GM18909 (cell line): ENCODE results near the gene DENND4C.
A peak's percentile ranks its signal among the peaks of the same experiment; 100 is the strongest.
"Not testable (repeated sequence)": the region's sequence is repeated elsewhere in the genome, so short reads cannot be mapped to it uniquely, and the experiment has no call there.

Experiments
- ATAC-seq: cut with Tn5 transposase; IDR thresholded peaks from one replicate; pipeline ENCODE4 v1.9.1; 2021; ENCODE audit warnings: mild to moderate bottlenecking; ENCODE audit not compliant: unreplicated experiment, poor library complexity

Gene DENND4C

GRCh38 chr9:19221326-19221725 lies 9.2 kb upstream of the DENND4C start:
- no peak for ATAC-seq

- ATAC-seq: no peak
These were observed 6.8 kb upstream of the DENND4C start for GRCh38 chr9:19223724-19224123.

GRCh38 chr9:19224563-19224962 lies 5.9 kb upstream of the DENND4C start:
- ATAC-seq: no peak

- ATAC-seq: peak; percentile 64
These were observed 718 bp upstream of the DENND4C start for GRCh38 chr9:19229595-19230354.

- ATAC-seq: peak; percentile 18
These were observed 822 bp downstream of the DENND4C start for GRCh38 chr9:19231126-19231903.

GRCh38 chr9:19231904-19232822 lies 1.7 kb downstream of the DENND4C start:
- ATAC-seq: no peak

- ATAC-seq: no peak
These were observed 2.3 kb downstream of the DENND4C start for GRCh38 chr9:19232823-19233194.

GRCh38 chr9:19233344-19233743 lies 2.9 kb downstream of the DENND4C start:
- no peak for ATAC-seq

GRCh38 chr9:19239955-19240354 lies 9.5 kb downstream of the DENND4C start:
- ATAC-seq: no peak

- no peak for ATAC-seq
These were observed 11.2 kb downstream of the DENND4C start for GRCh38 chr9:19241728-19242127.

- no peak for ATAC-seq
These were observed 13.0 kb downstream of the DENND4C start for GRCh38 chr9:19243366-19244033.

GRCh38 chr9:19246891-19247290 lies 16.4 kb downstream of the DENND4C start:
- no peak for ATAC-seq

- ATAC-seq: no peak
These were observed 16.9 kb downstream of the DENND4C start for GRCh38 chr9:19247420-19247819.

- not testable (repeated sequence) for ATAC-seq
These were observed 19.9 kb downstream of the DENND4C start for GRCh38 chr9:19250346-19250745.

- ATAC-seq: not testable (repeated sequence)
These were observed 20.7 kb downstream of the DENND4C start for GRCh38 chr9:19251203-19251602.

- not testable (repeated sequence) for ATAC-seq
These were observed 21.1 kb downstream of the DENND4C start for GRCh38 chr9:19251622-19252021.

- ATAC-seq: no peak
These were observed 21.8 kb downstream of the DENND4C start for GRCh38 chr9:19252174-19252884.

- ATAC-seq: no peak
These were observed 22.4 kb downstream of the DENND4C start for GRCh38 chr9:19252885-19253219.

GRCh38 chr9:19255112-19255511 lies 24.6 kb downstream of the DENND4C start:
- no peak for ATAC-seq

GRCh38 chr9:19255821-19256220 lies 25.3 kb downstream of the DENND4C start:
- ATAC-seq: no peak
